Pancreas (tissue), 10 donors: Measurements from ENCODE around the gene LAMA2. TPM values are rescaled to one million over a fixed set of nuclear protein-coding genes. Genes with fewer than 3 reads are reported as not detected.

Source experiments
- ATAC-seq, 4 donors: fragments of 200-7000 bp; cut with Tn5 transposase; one replicate each; pipeline versions ENCODE4 v1.8.0 to v1.9.1; 2020; ENCODE audit warnings: mild to moderate bottlenecking in 4 of 4, moderate library complexity in 4 of 4
- DNase-seq, 6 donors: peaks; one replicate each; pipeline ENCODE4 v3.0.0-alpha.2; 2020
- FAIRE-seq: peaks from 2 replicates; lab custom pipeline; 2012; peaks lifted over from hg19 to GRCh38; lab: Jason Lieb, UNC
- H3K27ac ChIP-seq, 4 donors: fragments of 200-600 bp; sonication (generic); 1 replicate in 3 of 4; 2 replicates in 1 of 4; pipeline versions ENCODE4 v1.5.0 to v1.8.0; 2020
- H3K27me3 ChIP-seq, 4 donors: fragments of 200-600 bp; one replicate each; pipeline ENCODE4 v1.8.0; 2021
- H3K36me3 ChIP-seq, 3 donors: fragments of 200-600 bp; sonication (generic) in 1 of 3; one replicate each; pipeline versions ENCODE4 v1.5.0 to v1.8.0; 2020 to 2021
- H3K4me1 ChIP-seq, 3 donors: fragments of 200-600 bp; one replicate each; pipeline ENCODE4 v1.8.0; 2021
- H3K4me3 ChIP-seq, 4 donors: fragments of 200-600 bp; sonication (generic) in 2 of 4; one replicate each; pipeline versions ENCODE4 v1.5.0 to v1.8.0; 2020 to 2021
- H3K9me3 ChIP-seq, 4 donors: fragments of 200-600 bp; one replicate each; pipeline ENCODE4 v1.8.0; 2021
- WGBS, 2 donors: extraction: QIAGEN DNeasy Blood & Tissue Kit; methylation state at CpG; one replicate each; pipeline ENCODE4 v1.1.7; 2013; 5-methylcytosine and 5-hydroxymethylcytosine counted together
- intact Hi-C, 3 donors: fragments of 100-400 bp; cut with DNase I; formaldehyde crosslinking; loops; one replicate each; pipeline versions ENCODE4 v1.11.1 to v1.14.2; 2022
- polyA plus RNA-seq, 2 donors: library from polyadenylated mRNA; stranded (reverse); fragments of 200-250 nt; gene quantifications; one replicate each; pipeline ENCODE4 v1.2.3, GENCODE V29; 2013
- total RNA-seq, 6 donors: library from RNA; stranded (reverse); fragmentation: NEBNext Ultra II Directional in 4 of 6; extraction: Animal tissue kit (Norgen Biotek cat#: 25700) in 4 of 6; gene quantifications; one replicate each; pipeline versions ENCODE4 v1.2.1 to v1.2.4, GENCODE V29; 2021 to 2023
- TF ChIP-seq, protein P1 (sequence below), 4 donors: fragments of 200-600 bp; sonication (generic) in 3 of 4; IDR thresholded peaks; one replicate each; pipeline versions ENCODE4 v1.5.0 to v1.8.0; 2021; ENCODE audit warnings: antibody characterized with exemption in 4 of 4
- donor health status: healthy with polysubstance abuse.
- donor health status: DM: no; HTN: no; CAD: no; lungs with moderate emphysema.
- donor health status: DM: no; HTN: no; CAD: no.
- donor health status: control.
- donor health status: control.
- donor health status: Bipolar disorder and iron deficiency.
- donor health status: DM: yes; HTN: yes; CAD: no.
- donor health status: DM: no; HTN: no; CAD: no.
- donor health status: DM: no; HTN: no; CAD: no.
- donor health status: DM: yes; HTN: yes; CAD: no.

LAMA2 gene
- total and polyA plus RNA-seq, 8 donors: 1.2 to 26.2 (median 6.2) TPM

DNA sequence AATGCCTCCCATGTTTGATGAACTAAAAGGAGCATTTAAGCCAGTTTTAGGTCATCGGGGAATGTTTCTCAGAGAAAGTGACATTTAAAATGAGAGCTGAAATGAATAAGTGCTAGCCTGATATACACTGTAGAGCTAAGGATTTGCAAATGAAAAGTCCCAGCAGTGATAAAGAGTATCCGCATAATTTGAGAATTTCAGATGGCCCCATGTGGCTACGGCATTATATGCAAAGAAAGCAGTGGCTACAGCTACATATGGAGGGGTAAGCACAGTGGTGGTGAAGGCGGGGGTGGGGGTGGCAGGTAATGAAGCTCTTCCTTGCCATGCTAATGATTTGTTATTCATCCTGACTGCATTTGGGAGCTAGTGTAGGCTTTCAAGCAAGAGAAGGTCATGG lies 455.7 kb downstream of the LAMA2 start:
- no peaks in the 10 kb centered on the region for H3K27me3 ChIP-seq
- no peak overlapping the region for H3K27ac ChIP-seq
- TF ChIP-seq, protein P1, sequence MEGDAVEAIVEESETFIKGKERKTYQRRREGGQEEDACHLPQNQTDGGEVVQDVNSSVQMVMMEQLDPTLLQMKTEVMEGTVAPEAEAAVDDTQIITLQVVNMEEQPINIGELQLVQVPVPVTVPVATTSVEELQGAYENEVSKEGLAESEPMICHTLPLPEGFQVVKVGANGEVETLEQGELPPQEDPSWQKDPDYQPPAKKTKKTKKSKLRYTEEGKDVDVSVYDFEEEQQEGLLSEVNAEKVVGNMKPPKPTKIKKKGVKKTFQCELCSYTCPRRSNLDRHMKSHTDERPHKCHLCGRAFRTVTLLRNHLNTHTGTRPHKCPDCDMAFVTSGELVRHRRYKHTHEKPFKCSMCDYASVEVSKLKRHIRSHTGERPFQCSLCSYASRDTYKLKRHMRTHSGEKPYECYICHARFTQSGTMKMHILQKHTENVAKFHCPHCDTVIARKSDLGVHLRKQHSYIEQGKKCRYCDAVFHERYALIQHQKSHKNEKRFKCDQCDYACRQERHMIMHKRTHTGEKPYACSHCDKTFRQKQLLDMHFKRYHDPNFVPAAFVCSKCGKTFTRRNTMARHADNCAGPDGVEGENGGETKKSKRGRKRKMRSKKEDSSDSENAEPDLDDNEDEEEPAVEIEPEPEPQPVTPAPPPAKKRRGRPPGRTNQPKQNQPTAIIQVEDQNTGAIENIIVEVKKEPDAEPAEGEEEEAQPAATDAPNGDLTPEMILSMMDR (IDR thresholded peaks at IDR 0.05): no peak
- no peak for FAIRE-seq
- no peak overlapping the region for H3K4me3 ChIP-seq
- WGBS, 2 donors: 67 to 79% methylated on average over 4 of the region's 4 CpGs
- no peak for DNase-seq
- H3K4me1 ChIP-seq: no peaks in the 10 kb centered on the region
- intact Hi-C loops: no loop called here
- no peaks in the 10 kb centered on the region for H3K36me3 ChIP-seq
- no peaks in the 10 kb centered on the region for H3K9me3 ChIP-seq
- no peak for ATAC-seq

DNA sequence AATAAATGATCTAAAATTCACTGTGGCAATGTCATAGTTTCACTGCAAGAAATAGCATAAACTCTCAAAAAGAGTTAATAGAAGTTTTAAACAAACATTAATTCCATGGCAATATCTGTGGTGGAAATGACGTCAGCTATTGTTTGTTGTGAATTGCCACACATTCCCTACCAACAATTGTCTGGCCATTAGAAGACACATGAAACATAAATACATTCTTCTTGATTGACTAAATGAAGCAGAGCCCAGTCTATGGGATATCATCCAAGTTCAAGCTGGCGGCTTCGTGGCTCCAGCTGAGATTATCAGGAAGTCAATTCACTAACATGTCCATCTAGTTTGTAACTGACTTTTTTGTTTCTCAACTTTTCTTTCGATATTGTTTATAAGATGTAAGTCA lies 458.0 kb downstream of the LAMA2 start:
- no peak for DNase-seq
- WGBS, 2 donors: 50 to 66% methylated on average over 4 of the region's 4 CpGs
- no peak for FAIRE-seq
- Histone ChIP-seq H3K4me1 (no peaks in the 10 kb centered on the region), H3K36me3 (no peaks in the 10 kb centered on the region), H3K9me3 (no peaks in the 10 kb centered on the region), H3K27me3 (no peaks in the 10 kb centered on the region), H3K27ac (no peak overlapping the region), H3K4me3 (no peak overlapping the region)
- no peak for ATAC-seq
- intact Hi-C loops: no loop called here
- TF ChIP-seq, protein P1 (IDR thresholded peaks at IDR 0.05): no peak

GRCh38 chr6:129342243-129342642 lies 459.3 kb downstream of the LAMA2 start:
- Histone ChIP-seq H3K4me1 (no peaks in the 10 kb centered on the region), H3K36me3 (no peaks in the 10 kb centered on the region), H3K4me3 (no peak overlapping the region), H3K9me3 (no peaks in the 10 kb centered on the region), H3K27me3 (no peaks in the 10 kb centered on the region), H3K27ac (no peak overlapping the region)
- intact Hi-C loops: no loop called here
- WGBS, 2 donors: 38 to 46% methylated on average over 2 of the region's 2 CpGs
- no peak for ATAC-seq
- no peak for DNase-seq
- TF ChIP-seq, protein P1 (IDR thresholded peaks at IDR 0.05): no peak
- no peak for FAIRE-seq

DNA sequence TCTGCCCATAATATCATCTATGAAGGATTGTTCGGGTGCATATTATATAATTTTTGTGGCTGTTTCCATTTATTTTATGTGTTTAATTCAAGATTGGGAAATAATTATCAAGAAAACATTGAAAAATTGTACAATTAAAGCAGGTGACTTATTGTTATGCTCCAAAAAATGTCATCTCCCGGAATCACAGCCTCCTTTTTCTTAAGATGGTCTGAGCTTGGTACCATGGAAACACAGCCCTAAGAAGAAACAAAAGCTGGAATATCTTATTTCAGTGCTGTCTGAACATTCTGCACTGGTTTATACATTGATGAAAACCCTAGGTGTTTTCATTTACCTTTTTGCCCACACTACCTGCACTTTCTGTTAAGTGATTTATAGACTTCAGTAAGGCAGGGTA lies 459.9 kb downstream of the LAMA2 start:
- Histone ChIP-seq H3K27me3 (no peaks in the 10 kb centered on the region), H3K4me3 (no peak overlapping the region), H3K9me3 (no peaks in the 10 kb centered on the region), H3K4me1 (no peaks in the 10 kb centered on the region), H3K27ac (no peak overlapping the region), H3K36me3 (no peaks in the 10 kb centered on the region)
- ATAC-seq (no peak), FAIRE-seq (no peak), DNase-seq (no peak)
- 59 to 74% methylated on average over 2 of the region's 2 CpGs for WGBS, 2 donors
- intact Hi-C loops: no loop called here
- TF ChIP-seq, protein P1 (IDR thresholded peaks at IDR 0.05): no peak

DNA sequence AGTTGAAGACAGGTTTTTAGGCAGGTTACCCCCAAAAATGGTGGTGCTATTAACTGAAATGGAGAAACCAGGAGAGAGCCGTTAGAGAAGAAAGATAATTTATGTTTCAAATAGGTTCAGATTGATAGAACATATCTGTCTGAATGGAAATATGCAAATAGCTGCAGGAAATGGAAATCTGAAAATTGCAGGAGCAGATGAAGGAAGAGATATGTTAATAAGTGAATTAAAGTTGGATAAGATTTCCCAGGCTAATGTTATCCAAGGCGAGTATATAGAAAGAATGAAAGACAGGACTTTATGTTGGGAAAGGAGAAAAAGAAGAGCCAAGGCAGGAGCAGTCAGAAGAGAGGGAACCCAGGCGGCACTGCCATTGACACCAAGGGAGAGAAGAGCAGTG lies 461.4 kb downstream of the LAMA2 start:
- Histone ChIP-seq H3K9me3 (no peaks in the 10 kb centered on the region), H3K4me1 (no peaks in the 10 kb centered on the region), H3K4me3 (no peak overlapping the region), H3K27me3 (no peaks in the 10 kb centered on the region), H3K27ac (no peak overlapping the region), H3K36me3 (no peaks in the 10 kb centered on the region)
- ATAC-seq (no peak), DNase-seq (no peak), FAIRE-seq (no peak)
- 66 to 77% methylated on average over 3 of the region's 3 CpGs for WGBS, 2 donors
- intact Hi-C loops: no loop called here
- TF ChIP-seq, protein P1 (IDR thresholded peaks at IDR 0.05): no peak
